KMS-11 (cell line): Measurements from ENCODE around the gene LIPG.

ENCODE experiments used
- H2AFZ ChIP-seq: fragments of 200-600 bp; sonication (generic); 2 replicates; pipeline ENCODE4 v1.6.1; 2016; ENCODE audit warnings: antibody characterized with exemption, mixed run types, low read depth
- H3K27ac ChIP-seq: fragments of 200-600 bp; sonication (generic); 2 replicates; pipeline ENCODE4 v1.6.1; 2016; ENCODE audit warnings: mild to moderate bottlenecking, mixed run types
- H3K27me3 ChIP-seq: fragments of 200-600 bp; sonication (generic); 2 replicates; pipeline ENCODE4 v1.6.1; 2017; ENCODE audit warnings: mild to moderate bottlenecking, low read depth, mixed run types, moderate library complexity; ENCODE audit not compliant: insufficient read depth
- H3K36me3 ChIP-seq: fragments of 200-600 bp; sonication (generic); 2 replicates; pipeline ENCODE4 v1.6.1; 2017; ENCODE audit warnings: mild to moderate bottlenecking, mixed run types; ENCODE audit not compliant: insufficient read depth
- H3K4me1 ChIP-seq: fragments of 200-600 bp; sonication (generic); 2 replicates; pipeline ENCODE4 v1.6.1; 2016; ENCODE audit warnings: mild to moderate bottlenecking, low read depth, mixed run types; ENCODE audit not compliant: poor library complexity, severe bottlenecking
- H3K4me2 ChIP-seq: fragments of 200-600 bp; sonication (generic); 2 replicates; pipeline ENCODE4 v1.7.0; 2016; ENCODE audit warnings: mild to moderate bottlenecking, mixed run types
- H3K4me3 ChIP-seq: fragments of 200-600 bp; sonication (generic); IDR thresholded peaks from 2 replicates; pipeline ENCODE4 v1.6.1; 2017; ENCODE audit warnings: low read depth, low read length, mixed read lengths; ENCODE audit not compliant: insufficient read depth
- H3K79me2 ChIP-seq: fragments of 200-600 bp; sonication (generic); 2 replicates; pipeline ENCODE4 v1.6.1; 2016; ENCODE audit warnings: low read depth, mixed run types; ENCODE audit not compliant: insufficient read depth
- H3K9ac ChIP-seq: fragments of 200-600 bp; sonication (generic); 2 replicates; pipeline ENCODE4 v1.6.1; 2016; ENCODE audit warnings: mild to moderate bottlenecking, mixed run types
- H4K20me1 ChIP-seq: fragments of 200-600 bp; sonication (generic); 2 replicates; pipeline ENCODE4 v1.6.1; 2016; ENCODE audit warnings: mild to moderate bottlenecking, mixed run types; ENCODE audit not compliant: insufficient read depth
- TF ChIP-seq, protein P1 (sequence below): fragments of 200-600 bp; sonication (generic); conservative IDR thresholded peaks from 2 replicates; pipeline ENCODE4 v1.6.1; 2017; ENCODE audit warnings: low read depth, mild to moderate bottlenecking, antibody characterized with exemption, low read length, moderate library complexity, mixed read lengths

Gene LIPG

GRCh38 chr18:49548229-49548636 lies 13.6 kb upstream of the LIPG start:
- no peaks in the 10 kb centered on the region for H3K79me2 ChIP-seq
- H3K27ac ChIP-seq = no peak overlapping the region
- TF ChIP-seq, protein P1, sequence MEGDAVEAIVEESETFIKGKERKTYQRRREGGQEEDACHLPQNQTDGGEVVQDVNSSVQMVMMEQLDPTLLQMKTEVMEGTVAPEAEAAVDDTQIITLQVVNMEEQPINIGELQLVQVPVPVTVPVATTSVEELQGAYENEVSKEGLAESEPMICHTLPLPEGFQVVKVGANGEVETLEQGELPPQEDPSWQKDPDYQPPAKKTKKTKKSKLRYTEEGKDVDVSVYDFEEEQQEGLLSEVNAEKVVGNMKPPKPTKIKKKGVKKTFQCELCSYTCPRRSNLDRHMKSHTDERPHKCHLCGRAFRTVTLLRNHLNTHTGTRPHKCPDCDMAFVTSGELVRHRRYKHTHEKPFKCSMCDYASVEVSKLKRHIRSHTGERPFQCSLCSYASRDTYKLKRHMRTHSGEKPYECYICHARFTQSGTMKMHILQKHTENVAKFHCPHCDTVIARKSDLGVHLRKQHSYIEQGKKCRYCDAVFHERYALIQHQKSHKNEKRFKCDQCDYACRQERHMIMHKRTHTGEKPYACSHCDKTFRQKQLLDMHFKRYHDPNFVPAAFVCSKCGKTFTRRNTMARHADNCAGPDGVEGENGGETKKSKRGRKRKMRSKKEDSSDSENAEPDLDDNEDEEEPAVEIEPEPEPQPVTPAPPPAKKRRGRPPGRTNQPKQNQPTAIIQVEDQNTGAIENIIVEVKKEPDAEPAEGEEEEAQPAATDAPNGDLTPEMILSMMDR = no peak
- H3K4me3 ChIP-seq = no peak overlapping the region
- no peak overlapping the region for H3K9ac ChIP-seq
- no peaks in the 10 kb centered on the region for H3K27me3 ChIP-seq
- H3K4me1 ChIP-seq = peaks cover 17% of the 10 kb centered on the region
- peak overlapping the region; percentile 11 for H2AFZ ChIP-seq
- no peaks in the 10 kb centered on the region for H4K20me1 ChIP-seq
- peak overlapping the region; percentile 47 for H3K4me2 ChIP-seq
- H3K36me3 ChIP-seq = no peaks in the 10 kb centered on the region

GRCh38 chr18:49550621-49551339 lies 11.1 kb upstream of the LIPG start:
- Histone ChIP-seq H3K4me3 (no peak overlapping the region), H3K27ac (no peak overlapping the region), H2AFZ (no peak overlapping the region), H3K4me2 (no peak overlapping the region), H3K27me3 (no peaks in the 10 kb centered on the region), H3K9ac (no peak overlapping the region), H3K79me2 (no peaks in the 10 kb centered on the region), H4K20me1 (no peaks in the 10 kb centered on the region), H3K36me3 (no peaks in the 10 kb centered on the region), H3K4me1 (peaks cover 17% of the 10 kb centered on the region)
- TF ChIP-seq, protein P1 = no peak

- Histone ChIP-seq H4K20me1 (no peaks in the 10 kb centered on the region), H3K4me1 (peaks cover 6% of the 10 kb centered on the region), H3K9ac (no peak overlapping the region), H3K27ac (no peak overlapping the region), H3K79me2 (no peaks in the 10 kb centered on the region), H3K36me3 (no peaks in the 10 kb centered on the region), H3K27me3 (no peaks in the 10 kb centered on the region), H3K4me3 (no peak overlapping the region), H2AFZ (no peak overlapping the region), H3K4me2 (no peak overlapping the region)
- TF ChIP-seq, protein P1 = no peak
Observed at GRCh38 chr18:49553003-49553402, 8.9 kb upstream of the LIPG start.

DNA sequence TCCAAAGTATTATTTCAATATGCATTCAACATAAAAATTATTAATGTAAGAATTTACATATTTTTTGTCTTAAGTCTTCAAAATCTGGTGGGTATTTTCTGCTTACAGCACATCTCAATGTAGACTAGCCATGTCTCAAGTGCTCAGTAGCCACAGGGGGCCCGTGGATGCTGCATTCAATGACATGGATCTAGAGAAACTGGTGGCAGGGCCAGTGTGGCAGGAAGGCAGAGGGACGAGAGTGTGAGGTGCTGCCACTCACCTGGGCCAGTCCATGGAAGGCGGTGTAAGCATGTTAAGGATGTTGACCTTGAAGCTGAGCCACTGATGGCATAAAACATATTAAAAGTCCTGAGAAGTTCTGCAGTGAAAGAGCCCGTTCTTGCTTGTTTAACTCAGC lies 6.2 kb upstream of the LIPG start:
- Histone ChIP-seq H3K4me1 (no peaks in the 10 kb centered on the region), H3K9ac (no peak overlapping the region), H3K79me2 (no peaks in the 10 kb centered on the region), H2AFZ (no peak overlapping the region), H3K4me3 (no peak overlapping the region), H3K4me2 (no peak overlapping the region), H3K27ac (no peak overlapping the region), H4K20me1 (no peaks in the 10 kb centered on the region), H3K27me3 (no peaks in the 10 kb centered on the region), H3K36me3 (no peaks in the 10 kb centered on the region)
- TF ChIP-seq, protein P1 = no peak
